GM18508 (cell line): ENCODE measurements around the gene NNMT.

Experiments used
- ATAC-seq: cut with Tn5 transposase; IDR thresholded peaks from one replicate; pipeline ENCODE4 v1.9.1; 2021; ENCODE audit warnings: moderate number of reproducible peaks; ENCODE audit not compliant: insufficient read depth, unreplicated experiment

NNMT gene

GRCh38 chr11:114343020-114343419 lies 46.8 kb downstream of the NNMT start:
- ATAC-seq = no peak

GRCh38 chr11:114343493-114343892 lies 47.3 kb downstream of the NNMT start:
- ATAC-seq = no peak

- no peak for ATAC-seq
These were observed 48.3 kb downstream of the NNMT start for GRCh38 chr11:114344494-114344893.

- no peak for ATAC-seq
These were observed 49.5 kb downstream of the NNMT start for GRCh38 chr11:114345575-114346222.

- no peak for ATAC-seq
These were observed 50.5 kb downstream of the NNMT start for GRCh38 chr11:114346709-114347141.

- no peak for ATAC-seq
These were observed 52.3 kb downstream of the NNMT start for GRCh38 chr11:114348200-114349191.

- no peak for ATAC-seq
These were observed 53.8 kb downstream of the NNMT start for GRCh38 chr11:114350022-114350421.

- ATAC-seq = no peak
These were observed 57.2 kb downstream of the NNMT start for GRCh38 chr11:114353443-114353842.

- ATAC-seq = no peak
These were observed 57.9 kb downstream of the NNMT start for GRCh38 chr11:114354076-114354475.

- no peak for ATAC-seq
These were observed 62.5 kb downstream of the NNMT start for GRCh38 chr11:114358716-114359115.

- no peak for ATAC-seq
These were observed 63.1 kb downstream of the NNMT start for GRCh38 chr11:114359342-114359741.

- ATAC-seq = no peak
These were observed 66.1 kb downstream of the NNMT start for GRCh38 chr11:114362326-114362725.

- no peak for ATAC-seq
These were observed 66.8 kb downstream of the NNMT start for GRCh38 chr11:114362958-114363357.
